Thyroid gland (tissue), 4 donors: Measurements from ENCODE around the gene WNK1. TPM values are rescaled to one million over a fixed set of nuclear protein-coding genes. Genes with fewer than 3 reads are reported as not detected.

Source experiments
- DNase-seq, 2 donors: peaks; one replicate each; pipeline ENCODE4 v3.0.0-alpha.2; 2019
- H3K27ac ChIP-seq, 3 donors: fragments of 200-600 bp; sonication (generic); 1 replicate in 2 of 3; 2 replicates in 1 of 3; pipeline ENCODE4 v1.5.1; 2016 to 2019; ENCODE audit warnings: mild to moderate bottlenecking in 1 of 3, moderate library complexity in 1 of 3
- H3K27me3 ChIP-seq: fragments of 200-600 bp; sonication (generic); one replicate; pipeline ENCODE4 v1.5.1; 2019
- H3K36me3 ChIP-seq, 2 donors: fragments of 200-600 bp; sonication (generic); one replicate each; pipeline ENCODE4 v1.5.1; 2016 to 2019
- H3K4me1 ChIP-seq, 2 donors: fragments of 200-600 bp; sonication (generic); one replicate each; pipeline ENCODE4 v1.5.1; 2017 to 2019
- H3K4me3 ChIP-seq, 3 donors: fragments of 200-600 bp; sonication (generic); replicated peaks in 1 of 3; 1 replicate in 2 of 3; 2 replicates in 1 of 3; pipeline ENCODE4 v1.5.1; 2016; ENCODE audit warnings: mild to moderate bottlenecking in 1 of 3
- H3K9me3 ChIP-seq: fragments of 200-600 bp; sonication (generic); one replicate; pipeline ENCODE4 v1.5.1; 2017
- POLR2A ChIP-seq, 2 donors: fragments of 450-650 bp; IDR thresholded peaks; one replicate each; pipeline ENCODE4 v1.6.1; 2017; ENCODE audit warnings: antibody characterized with exemption in 2 of 2, mild to moderate bottlenecking in 2 of 2, moderate library complexity in 1 of 2
- WGBS, 2 donors: methylation state at CpG; one replicate each; pipeline ENCODE4 v1.1.5; 2017; 5-methylcytosine and 5-hydroxymethylcytosine counted together
- intact Hi-C: fragments of 100-400 bp; cut with DNase I; formaldehyde crosslinking; loops from one replicate; pipeline ENCODE4 v1.15.1; 2023
- total RNA-seq, 4 donors: library from RNA; depleted of rRNA; stranded (reverse); fragments of >200 nt; gene quantifications; one replicate each; pipeline ENCODE4 v1.2.3, GENCODE V29; 2016
- TF ChIP-seq, protein P1 (sequence below), 6 experiments: fragments of 200-600 bp in 3 of 6; fragments of 450-650 bp in 3 of 6; sonication (generic) in 3 of 6; IDR thresholded peaks; one replicate each; pipeline ENCODE4 v1.5.1; 2016 to 2019; ENCODE audit warnings: antibody characterized with exemption in 6 of 6, mild to moderate bottlenecking in 2 of 6, inconsistent platforms in 1 of 6, moderate library complexity in 1 of 6

WNK1 gene
- total RNA-seq, 4 donors from 2014 or later = 90.0 to 211 (median 109) TPM

DNA sequence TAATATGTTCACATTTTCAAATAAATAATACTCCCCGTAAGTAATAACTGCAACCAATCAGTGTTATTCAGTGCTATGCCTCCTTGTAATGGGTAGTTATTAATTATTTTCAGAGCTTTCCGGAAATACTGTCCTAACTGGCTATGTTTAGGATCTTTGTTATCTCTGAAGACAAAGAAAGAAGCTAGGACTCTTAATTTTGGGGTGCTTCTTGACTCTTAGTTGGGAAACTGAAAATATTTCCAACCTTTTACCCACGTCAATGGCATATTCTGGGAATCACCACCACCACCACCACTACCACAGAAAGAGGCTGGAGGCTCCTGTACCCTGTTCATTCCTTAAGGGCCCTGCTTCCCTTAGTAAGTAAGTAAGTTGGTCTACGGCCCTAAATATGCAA, 158.0 kb downstream of the WNK1 start:
- H3K27me3 ChIP-seq = no peaks in the 10 kb centered on the region
- peaks cover 44 to 49% of the 10 kb centered on the region in 2 donors for H3K36me3 ChIP-seq
- intact Hi-C loops = no loop called here
- H3K27ac ChIP-seq = no peak overlapping the region
- WGBS, 2 donors = 81 to 87% methylated on average over 4 of the region's 4 CpGs
- H3K9me3 ChIP-seq = no peaks in the 10 kb centered on the region
- DNase-seq = no peak
- no peaks in the 10 kb centered on the region for H3K4me1 ChIP-seq
- no peak for TF ChIP-seq POLR2A (IDR thresholded peaks at IDR 0.05)
- TF ChIP-seq, protein P1, sequence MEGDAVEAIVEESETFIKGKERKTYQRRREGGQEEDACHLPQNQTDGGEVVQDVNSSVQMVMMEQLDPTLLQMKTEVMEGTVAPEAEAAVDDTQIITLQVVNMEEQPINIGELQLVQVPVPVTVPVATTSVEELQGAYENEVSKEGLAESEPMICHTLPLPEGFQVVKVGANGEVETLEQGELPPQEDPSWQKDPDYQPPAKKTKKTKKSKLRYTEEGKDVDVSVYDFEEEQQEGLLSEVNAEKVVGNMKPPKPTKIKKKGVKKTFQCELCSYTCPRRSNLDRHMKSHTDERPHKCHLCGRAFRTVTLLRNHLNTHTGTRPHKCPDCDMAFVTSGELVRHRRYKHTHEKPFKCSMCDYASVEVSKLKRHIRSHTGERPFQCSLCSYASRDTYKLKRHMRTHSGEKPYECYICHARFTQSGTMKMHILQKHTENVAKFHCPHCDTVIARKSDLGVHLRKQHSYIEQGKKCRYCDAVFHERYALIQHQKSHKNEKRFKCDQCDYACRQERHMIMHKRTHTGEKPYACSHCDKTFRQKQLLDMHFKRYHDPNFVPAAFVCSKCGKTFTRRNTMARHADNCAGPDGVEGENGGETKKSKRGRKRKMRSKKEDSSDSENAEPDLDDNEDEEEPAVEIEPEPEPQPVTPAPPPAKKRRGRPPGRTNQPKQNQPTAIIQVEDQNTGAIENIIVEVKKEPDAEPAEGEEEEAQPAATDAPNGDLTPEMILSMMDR (IDR thresholded peaks at IDR 0.05) = no peak
- no peak overlapping the region for H3K4me3 ChIP-seq

DNA sequence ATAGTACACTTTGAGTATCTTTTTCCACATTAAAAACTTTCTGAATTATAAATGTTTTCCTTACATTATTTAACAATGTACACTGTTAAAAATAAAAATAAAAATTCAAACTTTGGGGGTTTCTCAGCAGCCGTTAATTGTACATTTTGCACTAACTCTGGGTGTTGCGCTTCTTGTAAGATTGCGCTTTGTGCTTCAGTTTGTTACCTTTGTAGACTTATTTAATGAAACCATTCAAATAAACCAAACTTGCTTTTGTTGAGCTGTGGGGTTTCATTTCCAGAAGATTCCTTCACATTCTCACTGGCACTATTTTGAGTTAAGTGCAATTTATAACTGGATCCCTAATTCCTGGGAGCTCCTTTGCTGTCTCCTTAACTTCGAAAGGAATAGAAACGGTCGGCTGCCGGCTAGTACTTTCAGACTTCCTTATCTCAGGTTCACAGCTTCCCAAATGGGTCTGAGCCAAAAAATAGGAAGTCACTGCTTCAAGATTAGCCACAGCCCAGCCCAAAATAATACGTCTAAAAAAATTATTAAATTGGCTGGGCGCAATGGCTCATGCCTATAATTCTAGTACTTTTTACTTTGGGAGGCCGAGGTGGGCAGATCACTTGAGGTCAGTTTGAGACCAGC, 158.9 kb downstream of the WNK1 start:
- intact Hi-C loops = no loop called here
- 82 to 86% methylated on average over 10 of the region's 10 CpGs for WGBS, 2 donors

DNA sequence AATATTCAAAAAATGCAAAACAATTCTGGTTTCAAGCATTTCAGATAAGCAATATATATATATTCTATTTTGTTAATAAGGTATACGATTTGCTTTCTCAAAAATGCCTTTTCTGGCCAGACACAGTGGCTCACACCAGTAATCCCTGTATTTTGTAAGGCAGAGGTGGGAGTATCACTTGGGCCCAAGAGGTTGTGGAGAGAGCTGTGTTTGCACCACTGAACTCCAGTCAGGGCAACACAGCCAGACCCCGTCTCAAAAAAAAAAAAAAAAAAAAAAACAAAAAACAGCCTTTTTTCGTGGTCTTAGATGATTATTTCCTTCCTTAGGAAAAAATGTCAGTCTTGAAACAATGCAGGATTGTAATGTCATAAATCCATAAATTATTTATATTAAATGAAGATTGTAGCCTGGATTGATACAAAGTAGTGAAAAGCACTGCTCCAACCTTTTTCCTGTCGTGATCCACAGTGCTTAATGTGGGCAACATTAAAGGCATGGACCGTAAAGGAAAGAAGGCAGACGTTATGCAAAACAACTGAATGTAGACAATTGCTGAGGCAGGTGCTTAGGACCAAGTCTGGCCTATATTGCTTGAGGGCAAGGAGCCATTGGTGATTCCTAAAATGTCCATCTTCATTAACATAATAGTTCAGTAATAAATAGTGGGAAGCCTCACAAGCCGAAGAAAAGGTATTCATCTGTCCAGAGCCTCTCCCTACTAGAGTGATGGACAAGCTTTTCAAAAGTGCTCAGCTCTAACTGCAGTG, 160.3 kb downstream of the WNK1 start:
- intact Hi-C loops = no loop called here
- 89 to 90% methylated on average over 7 of the region's 7 CpGs for WGBS, 2 donors
- Histone ChIP-seq H3K4me3 (no peak overlapping the region), H3K36me3 (peaks cover 45 to 56% of the 10 kb centered on the region in 2 donors), H3K27me3 (no peaks in the 10 kb centered on the region), H3K27ac (no peak overlapping the region), H3K4me1 (no peaks in the 10 kb centered on the region), H3K9me3 (no peaks in the 10 kb centered on the region)
- DNase-seq = no peak
- no peak for TF ChIP-seq POLR2A (IDR thresholded peaks at IDR 0.05)
- TF ChIP-seq, protein P1 (IDR thresholded peaks at IDR 0.05) = no peak

More for the DNA sequence above, 158.9 kb downstream of the WNK1 start:
- Histone ChIP-seq H3K36me3 (peaks cover 46 to 47% of the 10 kb centered on the region in 2 donors), H3K27me3 (no peaks in the 10 kb centered on the region), H3K27ac (no peak overlapping the region), H3K4me1 (no peaks in the 10 kb centered on the region), H3K4me3 (no peak overlapping the region), H3K9me3 (no peaks in the 10 kb centered on the region)
- TF ChIP-seq, protein P1 (IDR thresholded peaks at IDR 0.05) = no peak
- no peak for TF ChIP-seq POLR2A (IDR thresholded peaks at IDR 0.05)
- no peak for DNase-seq

DNA sequence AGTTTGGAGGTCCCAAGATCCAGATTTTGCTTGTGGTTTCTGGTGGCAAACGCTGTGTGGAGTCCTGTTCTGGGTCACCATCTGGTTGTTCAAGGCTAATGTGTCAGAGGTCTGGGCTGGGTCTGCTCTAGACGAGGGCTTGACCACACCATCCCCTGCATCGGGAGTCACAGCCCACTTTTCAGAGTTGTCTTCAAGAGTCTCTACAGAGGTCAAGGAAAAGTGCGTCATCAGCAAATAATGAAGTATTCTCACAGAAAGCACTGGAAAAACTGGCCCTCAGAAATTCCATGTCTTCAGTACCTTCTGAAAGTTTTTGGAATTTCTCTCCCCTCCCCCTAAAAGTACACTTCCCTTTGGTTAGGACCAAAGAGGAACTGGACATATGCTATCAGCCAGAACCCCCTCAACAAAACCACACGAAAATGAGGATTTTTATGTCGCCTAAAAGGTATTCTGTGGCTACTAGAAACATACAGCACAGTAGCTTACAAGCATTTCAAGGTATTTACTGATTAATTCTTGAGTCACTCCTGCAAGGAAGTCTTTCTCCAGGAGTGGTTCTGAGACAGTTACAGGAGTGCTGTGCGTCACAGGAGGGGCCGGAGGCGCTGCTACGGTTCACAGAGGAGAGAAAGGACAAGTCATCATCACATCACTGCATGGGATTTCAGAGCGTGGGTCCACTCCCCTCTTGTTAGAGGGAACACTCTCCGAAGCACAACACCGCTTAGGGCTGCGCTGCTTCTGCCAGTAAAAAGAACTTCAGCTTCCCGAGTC, 161.7 kb downstream of the WNK1 start:
- DNase-seq = no peak
- TF ChIP-seq POLR2A (IDR thresholded peaks at IDR 0.05) = no peak
- TF ChIP-seq, protein P1 (IDR thresholded peaks at IDR 0.05) = no peak
- H3K9me3 ChIP-seq = no peaks in the 10 kb centered on the region
- H3K4me1 ChIP-seq = no peaks in the 10 kb centered on the region
- no peak overlapping the region for H3K27ac ChIP-seq
- H3K27me3 ChIP-seq = no peaks in the 10 kb centered on the region
- 85 to 88% methylated on average over 14 to 15 of the region's 15 CpGs for WGBS, 2 donors
- no peak overlapping the region for H3K4me3 ChIP-seq
- H3K36me3 ChIP-seq = peaks cover 32 to 42% of the 10 kb centered on the region in 2 donors
- intact Hi-C loops = no loop called here
